GM12891 (cell line): ENCODE measurements around the gene ELP1.

Source experiments
- POLR2AphosphoS5 ChIP-seq: IDR thresholded peaks from 2 replicates; pipeline ENCODE4 v1.6.1; 2011; ENCODE audit warnings: low read depth, low read length, control low read depth
- TAF1 ChIP-seq: IDR thresholded peaks from 2 replicates; pipeline ENCODE4 v1.6.1; 2011; ENCODE audit warnings: low read depth, low read length, control low read depth

GRCh38 chr9:108860764-108861163 lies 73.2 kb downstream of the ELP1 start:
- no peak for TF ChIP-seq POLR2AphosphoS5
- no peak for TF ChIP-seq TAF1
